Eye (tissue), 1 donor: Measurements from ENCODE around the gene TYROBP.
A peak's percentile ranks its signal among the peaks of the same experiment; 100 is the strongest.

Experiments
- DNase-seq: peaks from one replicate; pipeline ENCODE4 v3.0.0-alpha.2; 2015

Gene TYROBP

GRCh38 chr19:35869327-35870123 lies 38.6 kb downstream of the TYROBP start:
- peak; percentile 95 for DNase-seq

GRCh38 chr19:35868823-35869326 lies 39.2 kb downstream of the TYROBP start:
- no peak for DNase-seq

GRCh38 chr19:35868172-35868822 lies 39.8 kb downstream of the TYROBP start, which contains the start of gene APLP1:
TSS of gene APLP1 (plus strand) at chr19:35868574. CDS start at chr19:35868637, 63 bp downstream.
- peak; percentile 91 for DNase-seq

GRCh38 chr19:35863018-35863417 lies 45.1 kb downstream of the TYROBP start:
- DNase-seq, result no peak

GRCh38 chr19:35862528-35862927 lies 45.6 kb downstream of the TYROBP start:
- no peak for DNase-seq

GRCh38 chr19:35861640-35862160 lies 46.4 kb downstream of the TYROBP start:
- no peak for DNase-seq

GRCh38 chr19:35860818-35861639 lies 47.1 kb downstream of the TYROBP start:
- peak; percentile 68 for DNase-seq

GRCh38 chr19:35860436-35860817 lies 47.7 kb downstream of the TYROBP start:
- no peak for DNase-seq

GRCh38 chr19:35859414-35859813 lies 48.7 kb downstream of the TYROBP start:
- DNase-seq, result no peak

GRCh38 chr19:35858311-35858710 lies 49.8 kb downstream of the TYROBP start:
- no peak for DNase-seq

GRCh38 chr19:35856546-35857149 lies 51.4 kb downstream of the TYROBP start, which contains the start of gene KIRREL2:
TSS of gene KIRREL2 (plus strand) at chr19:35856911. CDS start at chr19:35857120, 209 bp downstream.
- peak; percentile 89 for DNase-seq
